NCI-H345 (cell line): ENCODE measurements around the gene ZNF595.
"Not testable (repeated sequence)": the region's sequence is repeated elsewhere in the genome, so short reads cannot be mapped to it uniquely, and the experiment has no call there.

Source experiments
- DNase-seq: peaks from one replicate; lab custom pipeline; 2025; lab: John Stamatoyannopoulos, UW

ZNF595 gene

DNA sequence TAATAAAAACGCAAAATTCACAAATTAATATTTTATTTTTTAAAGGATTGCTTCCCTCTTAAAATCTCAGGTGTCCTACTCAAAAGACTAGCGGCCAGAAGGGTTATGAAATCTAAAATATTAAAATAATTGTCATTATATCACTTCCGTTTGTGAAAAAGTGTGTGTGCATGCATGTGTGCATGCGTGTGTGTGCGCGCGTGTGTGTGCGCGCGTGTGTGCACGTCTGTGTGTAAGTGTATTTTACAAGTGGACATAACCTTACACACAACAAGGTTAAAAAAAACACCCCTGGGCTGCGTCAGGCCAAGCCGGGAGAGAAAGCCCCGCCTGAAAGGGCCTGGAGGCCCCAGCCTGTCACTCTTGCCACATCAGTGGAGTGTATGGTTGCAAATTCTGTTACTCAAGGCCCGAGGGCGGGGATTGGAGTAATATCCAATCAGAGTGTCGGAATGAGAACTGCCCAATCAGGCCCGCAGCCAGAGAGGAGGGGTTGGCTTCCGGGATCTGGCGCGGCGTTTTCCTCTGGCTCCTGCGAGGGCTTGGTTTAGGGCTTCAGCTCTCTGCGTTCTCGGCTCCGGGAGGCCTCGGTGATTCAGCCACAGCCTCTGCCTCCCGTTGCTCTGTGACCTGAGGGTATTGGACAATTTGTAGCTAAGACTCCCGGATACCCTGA lies at the start of gene ZNF595:
ZNF595 (plus strand) TSS at position 518 of the 676 bp plus-strand sequence. CDS start 168 bp downstream, outside the sequence.
- DNase-seq = not testable (repeated sequence)

DNA sequence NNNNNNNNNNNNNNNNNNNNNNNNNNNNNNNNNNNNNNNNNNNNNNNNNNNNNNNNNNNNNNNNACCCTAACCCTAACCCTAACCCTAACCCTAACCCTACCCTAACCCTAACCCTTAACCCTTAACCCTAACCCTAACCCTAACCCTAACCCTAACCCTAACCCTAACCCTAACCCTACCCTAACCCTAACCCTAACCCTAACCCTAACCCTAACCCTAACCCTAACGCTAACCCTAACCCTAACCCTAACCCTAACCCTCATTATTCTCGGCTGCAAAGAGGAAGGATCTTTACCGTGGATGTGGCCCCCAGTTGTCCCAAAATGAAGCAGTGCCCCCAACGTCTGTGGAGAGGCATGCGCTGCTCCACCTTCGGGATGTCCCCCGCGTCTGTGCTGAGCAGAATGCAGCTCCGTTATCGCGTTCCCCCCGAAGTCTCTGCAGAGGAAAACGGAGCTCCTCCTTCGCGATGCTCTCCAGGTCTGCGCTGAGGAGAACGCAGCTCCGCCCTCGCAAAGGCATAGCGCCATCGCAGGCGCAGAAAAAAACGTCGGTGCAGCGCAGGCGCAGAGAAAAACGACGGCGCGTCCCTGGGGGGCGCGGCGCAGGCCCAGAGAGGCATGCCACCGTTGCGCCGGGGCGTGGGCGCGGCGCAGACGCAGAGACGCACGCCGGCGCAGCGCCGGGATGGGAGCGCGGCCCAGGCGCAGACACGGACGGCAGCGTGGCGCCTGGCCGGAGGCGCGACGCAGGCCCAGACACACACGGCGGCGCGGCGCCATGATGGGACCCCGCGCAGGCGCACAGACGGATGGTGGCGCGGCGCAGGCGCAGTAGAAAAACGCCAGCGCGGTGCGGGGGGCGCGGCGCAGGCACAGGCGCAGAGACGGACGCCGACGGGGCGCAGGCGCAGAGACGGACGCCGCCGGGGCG lies 42.9 kb upstream of the ZNF595 start:
- DNase-seq = not testable (repeated sequence)

DNA sequence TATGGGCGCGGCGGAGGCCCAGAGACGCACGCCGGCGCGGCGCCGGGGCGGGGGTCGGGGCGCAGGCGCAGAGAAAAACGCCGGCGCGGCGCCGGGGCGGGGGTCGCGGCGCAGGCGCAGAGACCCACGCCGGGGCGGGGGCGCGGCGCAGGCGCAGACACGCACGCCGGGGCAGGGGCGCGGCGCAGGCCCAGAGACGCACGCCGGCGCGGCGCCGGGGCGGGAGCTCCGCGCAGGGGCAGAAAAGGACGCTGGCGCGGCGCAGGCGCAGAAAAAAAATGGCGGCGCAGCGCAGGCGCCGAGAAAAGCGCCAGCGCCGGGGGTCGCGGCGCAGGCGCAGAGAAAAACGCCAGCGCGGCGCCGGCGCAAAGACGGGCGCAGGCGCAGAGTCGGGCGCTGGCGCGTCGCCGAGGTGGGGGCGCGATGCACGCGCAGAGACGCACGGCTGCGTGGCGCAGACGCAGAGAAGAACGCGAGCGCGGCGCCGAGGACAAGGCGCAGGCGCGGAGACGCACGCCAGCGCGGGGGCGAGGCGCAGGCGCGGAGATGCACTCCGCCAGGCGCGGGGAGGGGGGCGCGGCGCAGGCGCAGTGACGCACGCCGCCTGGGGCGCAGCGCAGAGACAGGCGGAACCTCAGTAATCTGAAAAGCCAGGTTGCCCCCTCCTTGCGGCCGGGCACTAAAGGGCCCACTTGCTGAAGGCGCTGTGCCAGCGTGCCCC lies 41.9 kb upstream of the ZNF595 start:
- not testable (repeated sequence) for DNase-seq

DNA sequence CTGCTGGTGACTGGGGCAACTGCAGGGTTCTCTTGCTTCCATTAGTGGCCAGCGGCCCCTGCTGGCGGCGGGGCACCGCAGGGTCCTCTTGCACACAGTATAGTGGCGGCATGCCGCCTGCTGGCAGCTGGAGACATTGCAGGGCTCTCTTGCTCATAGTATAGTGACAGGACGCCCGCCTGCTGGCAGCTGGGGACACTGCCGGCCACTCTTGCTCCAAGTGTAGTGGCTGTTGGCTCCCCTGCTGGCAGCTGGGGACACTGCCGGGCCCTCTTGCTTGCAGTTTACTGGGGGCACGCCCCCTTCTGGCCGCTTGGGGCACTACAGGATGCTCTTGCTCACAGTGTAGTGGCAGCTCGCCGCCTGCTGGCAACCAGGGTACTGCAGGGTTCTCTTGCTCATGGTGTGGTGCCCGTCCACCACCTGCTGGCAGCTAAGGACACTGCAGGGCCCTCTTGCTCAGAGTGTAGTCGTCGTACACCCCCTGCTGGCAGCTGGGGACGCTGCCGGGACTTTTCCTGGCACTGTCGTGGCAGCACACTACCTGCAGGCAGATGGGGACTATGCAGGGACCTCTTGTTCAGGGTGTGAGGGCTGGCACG lies 41.2 kb upstream of the ZNF595 start:
- DNase-seq = not testable (repeated sequence)

DNA sequence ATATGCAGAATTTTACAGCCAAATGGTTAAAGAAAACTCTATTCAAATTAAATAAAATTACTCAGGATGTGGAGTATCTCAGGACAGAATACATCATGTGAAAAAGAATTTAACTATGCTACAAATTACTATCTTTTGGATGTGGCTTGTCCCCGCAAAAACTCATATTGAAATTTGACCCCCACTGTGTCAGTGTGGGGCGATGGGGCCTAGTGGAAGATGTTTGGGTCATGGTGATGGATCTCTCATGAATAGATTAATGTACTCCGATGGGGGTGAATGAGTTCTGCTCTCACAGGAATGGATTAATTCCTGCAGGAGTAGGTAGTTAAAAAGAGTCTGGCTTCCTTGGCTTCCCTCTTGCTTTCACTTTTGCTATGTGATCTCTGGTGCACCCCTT lies 35.0 kb upstream of the ZNF595 start:
- not testable (repeated sequence) for DNase-seq

DNA sequence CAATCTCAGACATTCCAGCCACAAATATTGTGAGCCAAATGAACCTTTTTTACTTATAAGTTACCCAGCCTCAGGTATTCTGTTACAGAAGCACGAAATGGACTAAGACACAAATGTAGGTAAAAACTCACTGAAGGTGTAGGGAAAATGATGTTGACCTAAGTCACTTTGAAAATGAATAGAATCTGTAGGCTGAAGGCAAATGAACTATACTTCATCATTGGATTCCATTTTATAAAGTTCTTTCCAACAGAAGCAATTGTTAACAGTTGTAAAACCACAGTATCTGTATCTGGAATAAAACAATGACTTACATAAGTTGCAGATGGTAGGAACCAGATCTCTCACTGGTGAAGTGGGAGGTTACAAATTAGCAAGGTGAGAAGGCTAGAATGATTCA lies 34.5 kb upstream of the ZNF595 start:
- DNase-seq = not testable (repeated sequence)

DNA sequence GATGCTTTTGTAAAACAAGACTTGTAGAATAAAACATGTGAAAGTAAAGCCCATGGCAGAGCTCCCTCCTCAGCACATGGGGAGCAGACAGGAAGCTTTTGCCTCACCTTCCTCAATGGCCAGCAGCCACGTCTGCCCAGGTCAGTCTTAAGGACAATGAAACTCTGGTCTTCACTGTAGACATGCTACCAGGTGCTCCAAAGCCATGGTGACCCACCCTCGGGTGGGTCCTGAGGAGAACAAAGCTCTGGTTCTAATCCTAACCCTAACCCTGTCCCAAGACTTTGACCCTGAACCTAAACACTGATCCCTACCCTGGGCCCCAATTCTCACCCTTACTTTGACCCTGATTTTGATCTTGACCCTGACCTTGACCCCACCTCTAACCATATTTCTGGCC lies 30.2 kb upstream of the ZNF595 start:
- not testable (repeated sequence) for DNase-seq

DNA sequence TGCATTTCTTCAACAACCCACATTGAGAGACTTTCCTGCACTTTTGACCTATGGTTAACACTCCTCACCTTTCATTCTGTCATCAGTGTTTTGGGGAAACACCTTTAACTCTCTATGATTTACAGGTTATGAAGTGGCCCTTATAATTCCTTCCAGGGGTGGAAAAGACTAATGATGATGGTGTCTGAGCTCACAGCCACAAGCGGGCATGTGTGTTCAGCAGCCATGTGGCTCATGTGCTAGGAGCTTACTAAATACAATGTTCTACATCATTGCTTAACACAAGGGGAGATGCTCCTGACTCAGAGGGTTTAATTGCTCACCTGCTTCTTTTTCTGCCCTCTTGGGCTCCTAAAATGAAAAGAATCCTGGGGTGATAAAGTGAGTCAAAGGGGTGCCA lies 28.8 kb upstream of the ZNF595 start:
- DNase-seq = not testable (repeated sequence)

DNA sequence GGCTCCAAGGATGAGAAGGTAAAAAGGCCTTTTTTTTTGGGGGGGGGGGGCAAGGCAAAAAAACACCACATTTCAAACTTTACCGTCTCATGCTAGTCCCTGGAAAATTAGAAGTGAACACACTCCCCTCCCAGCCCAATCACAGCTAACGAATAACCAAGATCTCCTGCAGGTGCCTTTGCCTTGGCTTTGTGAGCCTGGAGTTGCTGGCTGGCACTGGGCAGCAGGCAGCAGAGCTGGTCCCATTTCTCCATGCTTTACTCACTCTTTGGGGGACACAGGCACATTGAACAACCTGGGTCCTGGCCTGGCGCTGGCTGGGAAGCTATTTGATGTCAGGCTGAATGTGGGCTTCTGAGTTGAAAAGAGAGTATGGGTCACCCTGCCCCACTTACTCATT lies 25.6 kb upstream of the ZNF595 start:
- not testable (repeated sequence) for DNase-seq

DNA sequence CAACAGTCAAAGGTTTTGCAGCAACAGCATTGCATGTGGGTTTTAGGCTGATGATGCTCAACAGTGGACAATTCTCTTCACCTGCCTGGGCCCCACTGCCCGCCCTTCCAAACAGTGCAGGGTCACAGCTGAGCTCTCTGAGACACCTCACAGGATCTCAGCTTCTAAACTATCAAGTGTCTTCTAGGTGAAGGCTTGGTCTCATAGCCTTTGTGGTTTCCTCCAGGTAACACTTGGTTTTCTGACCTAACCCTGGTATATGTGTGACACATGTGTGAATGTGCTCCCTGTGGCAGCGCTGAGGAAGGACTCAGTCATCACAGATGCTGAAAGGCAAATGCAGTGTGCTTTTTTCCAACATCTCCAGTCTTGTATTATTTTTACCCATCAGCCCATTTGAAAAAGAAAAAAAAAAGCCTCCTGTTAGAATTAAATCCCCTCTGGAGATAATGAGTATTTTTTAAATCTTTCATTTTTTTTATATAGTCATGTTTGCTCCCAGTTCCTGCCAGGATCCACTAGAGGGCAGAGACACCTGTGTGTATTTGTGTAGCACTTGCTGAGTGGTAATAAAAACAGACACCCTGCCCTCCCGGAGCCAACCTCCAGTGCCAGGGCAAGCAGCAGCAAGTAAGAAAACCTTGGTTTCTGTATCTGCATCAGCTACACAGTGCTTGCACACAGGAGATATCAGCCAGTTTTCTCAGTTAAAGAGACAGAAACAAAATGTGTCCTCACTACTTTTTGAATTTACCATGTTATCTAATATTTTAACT lies 24.2 kb upstream of the ZNF595 start:
- not testable (repeated sequence) for DNase-seq

DNA sequence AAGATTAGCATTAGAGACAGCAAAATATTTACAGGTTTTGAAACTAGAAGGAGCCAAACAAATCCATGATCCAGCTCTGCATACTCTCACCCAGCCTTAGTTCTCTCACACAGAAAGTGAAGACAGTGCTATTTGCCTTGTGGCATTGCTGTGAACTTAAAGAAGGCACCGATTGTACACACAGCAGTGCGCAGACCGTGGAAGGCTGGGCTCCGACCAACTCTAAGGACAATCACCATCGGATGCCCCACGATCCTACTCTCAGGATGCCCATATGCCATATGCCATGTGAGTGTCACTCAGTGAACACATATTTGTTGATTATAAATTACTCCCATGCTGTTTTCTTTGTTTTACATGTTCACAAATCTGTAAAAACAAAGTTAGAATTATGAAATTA lies 19.8 kb upstream of the ZNF595 start:
- DNase-seq = not testable (repeated sequence)

DNA sequence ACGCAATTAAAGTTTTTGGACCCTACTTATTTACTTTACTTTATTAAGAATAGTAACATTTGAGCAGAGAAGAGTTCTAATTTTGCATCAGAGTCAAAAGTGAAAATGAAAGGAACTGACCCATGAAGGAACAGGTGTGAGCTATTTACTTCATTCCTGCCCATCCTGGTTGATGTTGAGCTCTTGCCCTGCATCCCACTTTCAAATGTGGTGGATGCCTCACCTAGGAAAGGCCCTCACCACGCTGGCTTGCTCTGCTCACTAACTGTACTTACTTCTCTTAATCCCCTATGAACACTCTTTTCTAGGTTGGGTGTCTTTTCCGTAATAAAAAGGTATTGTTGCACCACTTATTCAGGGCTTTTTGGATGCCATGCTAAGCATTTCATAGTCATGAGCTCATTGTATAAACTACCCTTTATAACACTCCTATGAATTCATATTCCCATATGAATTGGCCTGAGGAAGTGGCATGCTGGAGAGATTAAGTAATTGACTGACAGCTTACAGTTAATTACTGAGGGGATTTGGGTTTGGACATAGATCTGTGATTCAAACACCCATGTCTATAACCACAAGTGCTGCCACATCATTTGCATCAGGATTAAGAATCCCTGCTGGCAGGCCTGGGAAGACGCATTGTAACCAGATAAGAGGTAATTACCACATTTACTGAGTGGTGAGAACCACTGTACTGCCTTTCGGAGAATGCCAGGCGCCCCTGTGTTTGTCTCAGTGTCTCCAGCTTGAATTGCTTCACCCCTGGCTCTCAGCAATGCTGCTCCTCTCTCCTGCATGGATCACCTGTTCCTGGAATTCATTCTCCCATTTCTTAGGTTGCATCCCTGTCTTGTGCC lies 16.3 kb upstream of the ZNF595 start:
- not testable (repeated sequence) for DNase-seq

DNA sequence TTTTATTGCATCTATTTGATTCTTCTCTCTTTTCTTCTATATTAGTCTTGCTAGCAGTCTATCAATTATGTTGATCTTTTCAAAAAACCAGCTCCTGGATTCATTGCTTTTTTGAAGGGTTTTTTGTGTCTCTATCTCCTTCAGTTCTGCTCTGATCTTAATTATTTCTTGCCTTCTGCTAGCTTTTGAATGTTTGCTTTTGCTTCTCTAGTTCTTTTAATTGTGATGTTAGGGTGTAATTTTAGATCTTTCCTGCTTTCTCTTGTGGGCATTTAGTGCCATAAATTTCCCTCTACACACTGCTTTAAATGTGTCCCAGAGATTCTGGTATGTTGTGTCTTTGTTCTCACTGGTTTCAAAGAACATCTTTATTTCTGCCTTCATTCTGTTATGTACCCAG lies 14.9 kb upstream of the ZNF595 start:
- DNase-seq = not testable (repeated sequence)

DNA sequence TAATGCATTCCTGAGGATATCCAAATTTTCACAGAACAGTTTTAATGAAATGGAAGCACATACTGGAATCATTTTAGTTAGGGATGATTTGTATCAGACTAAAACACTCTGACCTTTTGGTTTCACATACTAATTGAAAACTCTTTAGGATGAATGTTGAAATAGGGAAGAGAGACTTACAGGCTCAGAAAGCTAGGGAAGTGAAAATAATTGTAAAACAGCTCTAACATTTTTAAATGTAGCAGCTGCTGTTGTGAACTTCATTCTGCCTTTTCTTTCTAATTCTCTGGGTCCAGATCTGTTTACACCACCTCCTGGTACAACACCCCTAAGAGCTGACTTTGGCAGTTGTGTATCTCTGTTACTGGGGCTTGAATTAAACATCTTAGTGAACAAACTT lies 9.7 kb upstream of the ZNF595 start:
- not testable (repeated sequence) for DNase-seq

DNA sequence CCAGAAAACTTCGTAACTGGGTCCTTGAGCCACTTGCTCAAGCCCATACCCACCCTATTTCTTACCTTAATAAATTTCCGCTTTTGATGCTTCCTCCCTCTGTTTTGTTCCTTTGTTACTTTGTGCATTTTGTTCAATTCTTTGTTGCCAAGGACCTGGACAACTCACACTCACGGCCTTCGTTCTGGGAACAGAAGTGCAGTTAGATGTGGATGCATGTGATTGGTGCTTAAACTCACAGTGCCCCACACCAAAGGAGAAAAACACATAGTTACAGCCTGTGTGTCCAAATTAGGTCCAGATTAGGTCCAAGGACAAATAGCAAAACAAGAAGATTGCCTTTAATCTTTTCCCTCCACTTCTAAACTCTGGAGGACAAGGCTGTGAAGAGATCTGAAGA lies 1.9 kb upstream of the ZNF595 start:
- DNase-seq = not testable (repeated sequence)

DNA sequence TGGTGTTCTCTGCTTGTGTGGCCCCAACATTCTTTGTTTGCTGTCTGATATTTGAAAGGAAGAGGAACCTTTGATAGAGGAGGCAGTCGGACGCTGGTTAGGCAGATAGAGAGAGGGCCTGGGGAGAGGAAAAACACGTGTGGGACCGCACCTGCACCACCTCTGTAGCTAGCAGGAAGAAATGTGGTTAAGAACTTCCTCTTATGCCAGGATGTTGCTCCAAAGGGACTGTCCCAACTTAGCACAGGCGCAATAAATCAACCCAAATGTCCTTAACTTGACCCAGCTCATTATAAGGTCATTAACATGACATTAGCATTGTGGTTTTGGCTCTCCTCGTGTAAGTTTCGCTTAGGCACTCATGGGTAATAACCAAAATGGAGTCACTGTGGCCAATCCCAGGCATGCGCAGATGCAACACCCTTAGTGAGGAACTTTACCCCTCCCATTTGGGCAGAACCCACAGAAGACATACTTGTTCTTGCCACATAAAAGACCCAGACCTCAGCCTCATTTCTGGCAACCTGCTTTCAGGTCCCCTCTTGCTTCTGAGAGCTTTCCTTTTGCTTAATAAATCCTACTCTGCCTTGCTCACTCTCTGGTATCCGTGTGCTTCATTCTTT lies 1.4 kb upstream of the ZNF595 start:
- DNase-seq = not testable (repeated sequence)

DNA sequence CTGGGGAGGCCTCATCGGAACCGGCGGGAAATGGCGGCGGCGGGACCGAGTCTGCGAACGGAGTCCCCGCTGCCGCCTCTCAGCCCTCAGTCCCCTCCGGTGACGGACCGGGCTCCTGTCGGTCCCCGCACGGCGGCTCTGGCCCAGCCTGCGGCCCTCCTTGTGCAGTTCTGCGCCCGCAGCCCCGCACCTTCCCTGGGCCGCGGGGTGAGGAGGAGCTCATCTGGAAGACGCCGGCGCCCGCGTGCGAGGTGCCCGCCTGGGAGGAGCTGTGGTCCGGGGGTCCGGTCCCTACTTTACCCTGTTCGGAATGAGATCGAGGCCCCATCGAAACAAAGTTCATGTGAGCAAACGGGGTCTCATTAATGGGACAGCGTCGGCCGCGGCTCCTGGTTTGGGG lies 400 bp downstream of the ZNF595 start:
- DNase-seq = not testable (repeated sequence)

DNA sequence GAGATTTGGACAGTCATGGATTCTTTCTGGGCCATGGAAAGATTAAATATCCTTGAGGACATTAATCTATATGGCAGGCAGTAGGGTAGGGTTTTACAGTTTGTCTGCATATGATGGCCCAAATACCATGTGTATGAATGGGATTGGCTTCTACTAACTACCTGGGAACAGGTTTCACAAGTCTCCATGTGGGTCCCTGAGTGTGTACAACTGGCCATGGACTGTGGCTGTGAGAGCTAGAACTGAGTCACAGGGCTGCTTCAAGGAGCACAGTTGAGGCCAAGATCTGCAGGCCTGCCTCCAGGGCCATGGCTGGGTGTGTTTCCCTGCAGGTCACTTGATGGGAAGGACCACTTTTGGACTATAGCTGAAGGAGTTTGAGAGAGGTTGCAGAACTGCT lies 11.6 kb downstream of the ZNF595 start:
- DNase-seq = not testable (repeated sequence)

DNA sequence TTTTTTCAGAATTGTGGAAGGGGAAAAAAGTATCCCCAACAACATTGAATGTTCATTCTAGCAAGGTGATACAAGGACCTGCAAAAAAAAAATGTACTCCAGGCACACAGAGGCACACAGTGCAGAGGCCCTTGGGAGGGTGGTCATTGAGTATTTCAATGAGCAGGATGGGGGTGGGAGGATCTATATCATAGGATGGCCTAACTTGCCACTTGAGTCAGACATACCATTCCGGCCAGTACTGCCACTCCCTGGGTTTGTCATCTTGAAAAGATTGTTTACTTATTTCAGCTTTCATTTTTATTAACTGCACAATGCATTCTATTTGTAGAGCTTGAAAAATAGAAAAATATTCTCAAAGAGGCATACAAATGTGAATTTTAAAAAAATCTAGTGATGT lies 18.7 kb downstream of the ZNF595 start:
- DNase-seq = no peak

DNA sequence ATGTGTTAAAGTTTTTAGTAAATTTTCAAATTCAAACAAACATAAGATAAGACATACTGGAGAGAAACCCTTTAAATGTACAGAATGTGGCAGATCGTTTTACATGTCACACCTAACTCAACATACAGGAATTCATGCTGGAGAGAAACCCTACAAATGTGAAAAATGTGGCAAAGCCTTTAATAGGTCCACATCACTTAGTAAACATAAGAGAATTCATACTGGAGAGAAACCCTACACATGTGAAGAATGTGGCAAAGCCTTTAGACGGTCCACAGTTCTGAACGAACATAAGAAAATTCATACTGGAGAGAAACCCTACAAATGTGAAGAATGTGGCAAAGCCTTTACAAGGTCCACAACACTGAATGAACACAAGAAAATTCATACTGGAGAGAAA lies 32.8 kb downstream of the ZNF595 start:
- DNase-seq = no peak
